Suppressor macrophage treated with lipopolysaccharide for 4 hours (primary cell): ENCODE results near the gene IVD.

Experiments
- DNase-seq: peaks from one replicate; pipeline ENCODE4 v3.0.0-alpha.2; 2020

Gene IVD

DNA sequence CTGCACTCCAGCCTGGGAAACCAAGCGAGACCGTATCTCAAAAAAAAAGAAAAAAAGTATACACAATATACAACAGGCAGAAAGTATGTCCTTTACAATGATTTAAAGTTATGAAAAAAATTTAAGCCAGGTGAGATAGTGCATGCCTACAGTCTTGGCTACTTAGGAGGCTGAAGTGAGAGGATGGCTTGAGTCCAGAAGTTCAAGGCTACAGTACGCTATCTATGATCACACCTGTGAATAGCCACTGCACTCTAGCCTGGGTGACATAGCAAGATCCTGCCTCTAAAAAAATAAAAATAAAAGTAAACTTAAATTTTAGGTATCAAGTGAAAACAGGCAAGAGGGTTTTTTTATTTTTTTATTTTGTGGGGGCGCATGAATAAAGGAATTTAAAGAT is 26.2 kb upstream of the IVD start:
- DNase-seq, result no peak

DNA sequence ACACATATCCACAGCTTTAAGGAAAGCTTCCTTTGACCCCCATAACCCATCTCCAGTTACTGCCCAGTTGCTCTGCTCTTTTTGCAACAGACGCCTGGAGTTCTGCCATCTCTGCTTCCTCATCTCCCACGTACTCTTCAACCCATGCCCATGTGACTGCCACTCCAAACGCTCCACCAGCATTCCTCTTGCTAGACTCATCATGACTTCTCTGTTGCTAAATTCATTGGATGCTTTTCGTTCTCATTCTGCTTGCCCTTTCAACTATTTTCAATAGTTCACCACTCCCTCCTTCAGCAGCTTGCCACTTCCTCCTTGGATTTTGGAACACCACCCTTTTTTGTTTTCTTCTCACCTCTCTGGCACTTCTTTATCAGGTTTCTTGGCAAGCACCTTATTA is 25.7 kb upstream of the IVD start:
- peak; percentile 87 for DNase-seq

DNA sequence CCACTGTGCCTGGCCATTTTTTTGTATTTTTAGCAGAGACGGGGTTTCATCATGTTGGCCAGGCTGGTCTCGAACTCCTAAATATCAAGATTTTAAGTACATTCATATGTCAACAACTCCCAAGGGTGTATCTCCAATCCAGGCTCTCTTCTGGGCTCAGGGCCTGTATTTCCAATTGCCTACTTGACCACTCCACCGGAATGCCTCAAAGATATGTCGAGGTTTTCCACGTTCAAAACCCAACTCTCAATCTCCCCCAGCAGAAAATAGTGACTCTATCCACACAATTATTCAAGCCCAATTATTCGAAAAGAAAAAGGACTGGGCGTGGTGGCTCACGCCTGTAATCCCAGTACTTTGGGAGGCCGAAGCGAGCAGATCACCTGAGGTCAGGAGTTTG is 25.0 kb upstream of the IVD start:
- no peak for DNase-seq

DNA sequence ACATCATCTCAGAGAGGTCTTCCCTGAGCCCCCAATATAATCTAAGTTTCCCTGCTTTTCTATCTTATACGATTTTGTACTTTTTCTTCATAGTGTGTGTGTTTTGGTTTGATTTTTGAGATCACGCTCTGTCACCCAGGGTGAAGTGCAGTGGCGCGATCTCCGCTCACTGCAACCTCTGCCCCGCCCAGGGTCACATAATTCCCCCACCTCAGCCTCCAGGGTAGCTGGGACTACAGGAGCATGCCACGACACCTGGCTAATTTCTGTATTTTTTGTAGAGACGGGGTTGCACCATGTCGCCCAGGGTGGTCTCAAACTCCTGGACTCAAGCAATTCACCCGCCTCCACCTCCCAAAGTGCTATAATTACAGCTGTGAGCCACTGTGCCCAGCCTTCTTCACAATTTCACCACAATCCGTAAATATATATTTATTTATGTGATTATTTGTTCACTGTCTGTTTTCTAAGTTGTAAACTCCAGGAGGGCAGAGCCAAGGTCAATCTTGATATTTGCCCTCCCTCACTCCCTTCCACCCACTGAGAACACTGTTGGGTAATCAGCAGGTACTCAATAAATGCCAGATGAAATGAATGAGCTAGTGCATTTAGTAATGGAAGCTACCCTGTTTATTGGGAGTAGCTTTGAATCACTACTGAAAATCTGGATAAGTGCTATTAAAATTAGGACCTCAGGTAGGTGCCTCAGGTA is 23.6 kb upstream of the IVD start:
- no peak for DNase-seq

DNA sequence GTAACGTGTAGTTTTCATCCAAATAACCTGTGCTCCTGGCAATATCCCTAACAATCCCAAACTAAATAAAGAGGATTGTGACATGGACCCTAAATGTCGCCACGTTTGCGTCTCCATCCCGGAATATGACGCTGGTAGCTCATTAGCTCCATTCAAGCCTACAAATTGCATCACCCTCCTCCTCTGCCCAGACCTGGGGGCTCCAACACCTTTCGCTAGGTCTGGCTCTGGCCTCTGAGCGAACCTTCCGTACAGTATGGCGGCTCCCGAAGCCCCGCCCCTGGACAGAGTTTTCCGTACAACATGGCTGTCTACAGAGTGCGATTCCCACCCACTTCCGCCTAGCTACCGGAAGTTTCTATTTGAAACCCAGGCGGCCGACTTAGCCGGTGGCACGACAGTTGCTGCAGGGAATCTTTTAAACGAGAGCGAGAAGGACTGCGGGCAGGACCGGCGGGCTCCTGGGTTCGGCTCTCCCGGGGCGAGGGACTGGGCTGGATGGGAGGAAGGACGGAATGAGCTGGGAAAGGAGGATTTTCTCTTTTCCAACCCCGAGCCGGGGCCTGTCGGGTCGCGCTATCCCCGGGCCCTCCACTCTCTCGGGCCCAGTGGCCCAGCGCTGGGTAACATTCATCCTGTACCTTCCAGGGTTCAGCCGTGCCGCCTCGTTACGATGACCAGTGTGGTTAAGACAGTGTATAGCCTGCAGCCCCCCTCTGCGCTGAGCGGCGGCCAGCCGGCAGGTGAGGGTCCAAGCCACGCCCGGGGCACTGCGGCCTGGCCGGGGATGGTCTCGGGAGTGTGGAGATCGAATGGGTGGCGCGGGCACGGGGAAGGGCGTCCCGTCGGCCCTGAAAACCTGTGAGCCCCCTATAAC is 22.8 kb upstream of the IVD start, which contains the start of gene KNSTRN:
Gene KNSTRN (plus strand): TSS at position 142 of the 877 bp plus-strand sequence. CDS start 115 bp downstream, at position 257.
- DNase-seq, result peak; percentile 95

DNA sequence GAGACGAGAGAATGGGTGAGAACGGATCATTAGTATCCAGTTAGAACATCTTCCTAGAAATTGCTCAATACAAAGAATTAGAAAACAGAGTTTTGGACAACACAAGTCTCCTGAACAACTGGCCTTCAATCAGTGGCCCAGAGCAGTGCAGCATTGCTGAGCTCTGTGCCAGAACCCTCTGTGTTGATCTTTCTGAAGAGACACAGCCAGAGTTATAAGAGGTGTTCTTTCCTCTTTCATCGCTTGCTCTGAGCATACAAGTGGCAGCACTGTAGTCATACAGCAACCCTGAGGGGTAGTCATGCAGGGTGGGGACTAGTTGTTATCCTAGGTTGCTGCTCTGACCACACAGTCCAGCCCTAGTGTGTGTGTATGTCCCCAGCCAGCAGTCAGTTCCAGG is 19.1 kb upstream of the IVD start:
- DNase-seq, result no peak

DNA sequence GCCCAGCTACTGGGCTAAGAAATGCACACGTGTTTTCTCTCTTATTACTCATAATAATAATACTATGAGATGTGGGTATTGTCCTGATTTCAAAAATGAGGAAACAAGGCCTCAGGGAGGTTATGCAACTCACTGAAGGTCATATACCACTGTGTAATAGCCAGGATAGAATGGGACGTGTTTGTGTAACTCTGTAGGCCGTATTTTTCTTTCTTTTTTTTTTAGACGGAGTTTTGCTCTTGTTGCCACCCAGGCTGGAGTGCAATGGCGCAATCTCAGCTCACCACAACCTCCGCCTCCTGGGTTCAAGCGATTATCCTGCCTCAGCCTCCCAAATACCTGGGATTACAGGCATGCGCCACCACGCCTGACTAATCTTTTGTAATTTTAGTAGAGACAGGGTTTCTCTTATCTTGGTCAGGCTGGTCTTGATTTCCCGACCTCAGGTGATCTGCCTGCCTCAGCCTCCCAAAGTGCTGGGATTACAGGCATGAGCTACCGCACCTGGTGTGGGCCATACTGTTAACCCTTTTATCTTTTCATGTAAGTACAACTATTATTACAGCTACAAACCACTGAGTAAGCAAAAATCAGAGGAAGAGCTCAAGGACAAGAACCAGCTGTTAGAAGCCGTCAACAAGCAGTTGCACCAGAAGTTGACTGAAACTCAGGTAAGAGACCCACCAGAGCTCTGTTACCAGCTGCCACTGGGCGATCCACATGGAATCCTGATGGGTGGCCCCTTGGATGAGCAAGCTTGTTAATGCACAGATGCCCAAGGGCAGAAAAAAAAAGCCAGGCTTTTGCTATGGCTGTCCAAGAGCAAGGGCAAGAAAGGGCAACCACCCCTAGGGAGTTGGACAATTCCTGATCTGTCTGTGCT is 16.4 kb upstream of the IVD start:
- peak; percentile 94 for DNase-seq

DNA sequence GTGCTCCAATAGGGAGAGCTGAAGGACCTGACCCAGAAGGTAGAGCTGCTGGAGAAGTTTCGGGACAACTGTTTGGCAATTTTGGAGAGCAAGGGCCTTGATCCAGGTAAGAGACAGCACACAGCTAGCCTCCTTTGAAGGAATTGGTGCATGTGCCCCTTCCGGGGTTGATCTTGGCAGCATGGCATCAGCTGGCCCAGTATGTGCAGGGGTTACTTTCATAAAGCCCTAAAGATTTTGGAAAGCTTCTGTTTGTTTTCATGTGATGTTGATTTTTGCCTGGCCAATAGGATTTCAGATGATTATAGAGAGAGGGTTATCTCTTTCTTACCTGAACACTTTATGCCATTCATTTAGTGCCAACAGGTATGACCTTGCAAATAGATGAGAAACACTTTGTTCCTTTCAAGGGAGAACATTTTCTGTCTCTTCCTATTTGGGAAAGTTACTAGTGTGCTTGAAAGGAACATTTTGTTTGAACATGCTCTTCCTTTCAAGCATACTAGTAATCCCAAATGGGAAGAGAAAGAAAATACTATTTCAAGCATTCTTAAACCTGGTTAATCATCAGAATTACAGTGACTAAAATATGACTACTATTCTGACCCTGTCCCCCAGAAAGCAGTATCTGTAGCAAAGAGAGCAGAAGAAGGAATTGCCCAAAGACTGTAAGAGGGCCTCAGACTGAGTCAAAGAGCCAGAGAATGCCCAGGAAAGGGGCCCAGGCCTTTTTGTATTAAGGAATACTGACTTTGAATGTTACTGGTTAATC is 15.6 kb upstream of the IVD start:
- DNase-seq, result no peak

DNA sequence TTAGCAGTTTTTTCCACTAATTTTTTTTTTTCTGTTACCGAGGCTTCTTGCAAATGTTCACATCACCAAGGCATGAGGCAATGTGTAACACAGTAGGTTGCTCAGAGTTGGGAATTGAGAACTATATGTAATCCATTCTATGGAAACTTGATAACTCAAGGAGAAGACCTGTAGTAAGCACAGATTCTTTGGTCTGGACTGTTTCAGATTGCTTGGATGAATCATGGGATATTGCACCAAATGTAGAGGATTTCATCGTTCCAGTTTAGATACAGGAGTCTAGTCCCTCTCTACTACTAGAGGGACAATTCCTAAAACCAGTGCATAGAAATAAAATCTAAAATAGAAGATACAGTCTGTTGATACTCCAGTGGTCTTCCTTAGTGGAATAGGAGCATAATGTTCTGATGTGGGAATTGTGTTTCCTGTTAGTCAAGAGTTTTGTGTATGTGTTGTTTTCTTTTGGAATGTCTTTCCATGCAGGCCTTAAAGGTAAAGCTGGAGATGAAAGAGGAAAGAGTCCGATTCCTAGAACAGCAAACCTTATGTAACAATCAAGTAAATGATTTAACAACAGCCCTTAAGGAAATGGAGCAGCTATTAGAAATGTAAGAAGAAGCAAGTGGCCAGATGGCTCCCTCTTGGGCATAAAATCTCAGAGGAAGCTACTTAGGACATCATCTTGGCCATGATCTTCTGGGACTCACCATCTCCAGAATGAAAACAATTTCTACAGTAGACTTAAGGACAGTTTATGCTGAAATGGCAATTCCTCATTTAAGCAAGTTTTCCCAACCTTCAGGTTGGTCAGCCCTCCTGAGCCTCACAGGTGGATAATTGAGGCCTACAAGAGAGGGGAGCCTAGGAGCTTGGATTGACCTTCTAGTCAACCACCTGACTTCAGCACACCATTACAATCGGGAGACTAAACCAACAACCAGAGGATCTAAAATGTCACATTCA is 12.3 kb upstream of the IVD start:
- DNase-seq, result no peak

DNA sequence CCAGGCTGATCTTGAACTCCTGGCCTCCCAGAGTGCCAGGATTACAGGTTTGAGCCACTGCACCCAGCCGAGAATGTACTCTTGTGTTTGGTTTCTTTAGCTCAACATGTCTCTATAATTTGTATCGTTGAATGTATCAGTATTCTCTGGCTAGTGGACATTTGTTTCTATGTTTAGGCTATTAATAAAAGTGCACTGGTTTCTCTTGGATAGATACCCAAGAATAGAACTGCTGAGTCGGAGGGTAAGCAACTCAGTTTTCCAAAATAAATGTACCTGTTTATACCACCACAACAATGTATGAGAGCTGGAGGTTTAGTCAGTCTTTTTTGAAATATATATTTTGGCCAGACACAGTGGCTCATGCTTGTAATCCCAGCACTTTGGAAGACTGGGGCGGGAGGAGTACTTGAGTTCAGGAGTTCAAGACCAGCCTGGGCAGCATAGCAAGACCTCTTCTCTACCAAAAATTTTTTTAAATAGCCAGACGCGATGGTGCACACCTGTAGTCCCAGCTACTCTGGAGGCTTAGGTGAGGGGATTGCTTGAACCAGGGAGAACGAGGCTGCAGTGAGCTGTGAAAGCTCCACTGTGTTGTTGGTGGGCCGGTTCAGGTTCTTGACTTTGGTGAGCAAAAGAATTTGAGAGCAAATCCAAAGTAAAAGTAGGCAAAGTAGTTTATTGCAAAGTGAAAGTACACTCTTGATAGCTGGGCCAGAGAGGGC is 7.7 kb upstream of the IVD start:
- no peak for DNase-seq

DNA sequence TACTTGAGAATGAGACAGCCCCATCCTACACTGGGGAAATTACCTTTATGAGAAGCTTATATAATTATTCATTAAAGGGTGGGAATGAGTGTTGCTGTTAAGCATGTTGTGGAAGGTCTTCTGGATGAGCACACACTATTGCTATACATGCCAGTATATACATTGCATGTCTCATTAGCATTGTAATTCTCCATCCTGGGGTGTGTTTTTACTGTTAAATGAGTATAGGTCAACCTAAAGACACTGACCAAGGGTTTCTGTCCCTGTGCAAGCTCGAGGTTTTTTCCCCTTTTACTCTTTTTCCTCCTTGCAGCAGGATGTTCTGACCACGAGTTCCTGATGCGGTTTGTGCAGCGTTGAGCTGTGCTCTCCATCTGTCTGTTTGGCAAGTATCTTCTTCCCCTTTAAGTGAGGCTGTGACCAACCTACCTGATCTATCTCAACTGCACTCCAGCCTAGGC is 7.2 kb upstream of the IVD start:
- DNase-seq, result peak; percentile 79

DNA sequence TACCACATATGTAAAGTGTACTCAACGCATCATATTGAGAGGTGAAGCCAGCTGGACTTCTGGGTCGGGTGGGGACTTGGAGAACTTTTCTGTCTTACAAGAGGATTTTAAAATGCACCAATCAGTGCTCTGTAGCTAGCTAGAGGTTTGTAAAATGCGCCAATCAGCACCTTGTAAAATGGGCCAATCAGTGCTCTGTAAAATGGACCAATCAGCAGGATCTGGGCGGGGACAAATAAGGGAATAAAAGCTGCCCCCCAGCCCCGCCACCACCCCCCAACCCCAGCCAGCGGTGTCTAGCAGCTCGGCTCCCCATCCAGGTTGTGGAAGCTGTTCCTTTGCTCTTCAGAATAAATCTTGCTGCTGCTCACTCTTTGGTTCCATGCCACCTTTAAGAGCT is 6.2 kb upstream of the IVD start:
- DNase-seq, result no peak

DNA sequence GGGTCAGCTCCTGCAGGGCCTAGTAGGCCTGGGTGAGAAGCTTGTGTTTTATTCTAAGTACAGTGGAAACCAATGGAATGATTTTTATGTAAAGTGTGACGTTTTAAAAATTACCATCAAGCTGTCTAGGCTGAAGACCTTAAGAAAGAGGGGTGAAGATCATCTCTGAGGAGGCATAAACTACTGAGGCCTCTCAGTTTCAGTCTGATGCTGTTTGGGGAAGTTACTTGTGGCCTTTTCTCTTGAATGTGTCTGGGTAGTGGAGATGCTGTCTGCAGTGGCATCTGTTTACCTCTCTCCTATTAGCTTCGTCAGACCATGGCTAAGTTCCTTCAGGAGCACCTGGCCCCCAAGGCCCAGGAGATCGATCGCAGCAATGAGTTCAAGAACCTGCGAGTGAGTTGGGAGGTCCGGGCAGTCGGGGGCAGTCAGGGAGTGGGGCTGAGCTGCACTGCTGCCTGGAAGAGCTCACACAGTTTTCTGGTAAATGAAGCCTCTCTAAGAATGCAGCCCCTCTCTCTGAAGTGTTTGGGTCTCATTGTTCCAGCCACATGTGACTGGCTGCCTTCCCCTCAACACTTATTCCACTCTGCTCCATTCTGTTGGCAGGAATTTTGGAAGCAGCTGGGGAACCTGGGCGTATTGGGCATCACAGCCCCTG is 1.9 kb downstream of the IVD start:
- DNase-seq, result peak; percentile 53

DNA sequence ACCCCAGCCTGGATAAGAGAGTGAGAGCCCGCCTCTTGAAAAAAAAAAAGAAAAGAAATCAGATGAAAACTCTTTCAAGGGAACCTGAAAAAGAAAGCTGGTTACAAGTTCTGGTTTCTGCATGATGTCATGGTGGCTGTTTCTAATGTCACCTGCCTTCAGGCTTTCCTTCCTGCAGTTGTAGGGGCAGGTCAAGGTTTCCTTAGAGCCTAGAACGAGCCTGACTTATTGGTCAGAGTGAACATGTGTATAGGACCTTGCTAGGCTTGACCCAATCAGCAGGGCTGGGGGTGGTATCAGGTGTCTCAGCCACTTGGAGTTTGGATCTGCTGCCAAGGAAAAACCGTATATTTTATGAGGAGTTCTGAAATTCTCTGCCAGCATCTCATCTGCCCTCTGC is 3.8 kb downstream of the IVD start:
- no peak for DNase-seq

DNA sequence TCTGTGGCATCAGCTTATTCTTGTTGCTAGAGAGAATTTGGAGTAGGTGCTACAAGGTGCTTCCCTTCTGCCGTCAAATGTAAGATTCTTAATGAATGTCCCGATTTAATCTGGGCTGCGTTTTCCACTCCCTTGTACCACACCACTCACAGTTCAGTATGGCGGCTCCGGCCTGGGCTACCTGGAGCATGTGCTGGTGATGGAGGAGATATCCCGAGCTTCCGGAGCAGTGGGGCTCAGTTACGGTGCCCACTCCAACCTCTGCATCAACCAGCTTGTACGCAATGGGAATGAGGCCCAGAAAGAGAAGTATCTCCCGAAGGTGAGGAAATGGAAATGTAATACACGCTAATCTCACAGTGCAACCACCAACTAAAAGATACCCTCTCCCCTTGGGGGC is 4.9 kb downstream of the IVD start:
- no peak for DNase-seq

DNA sequence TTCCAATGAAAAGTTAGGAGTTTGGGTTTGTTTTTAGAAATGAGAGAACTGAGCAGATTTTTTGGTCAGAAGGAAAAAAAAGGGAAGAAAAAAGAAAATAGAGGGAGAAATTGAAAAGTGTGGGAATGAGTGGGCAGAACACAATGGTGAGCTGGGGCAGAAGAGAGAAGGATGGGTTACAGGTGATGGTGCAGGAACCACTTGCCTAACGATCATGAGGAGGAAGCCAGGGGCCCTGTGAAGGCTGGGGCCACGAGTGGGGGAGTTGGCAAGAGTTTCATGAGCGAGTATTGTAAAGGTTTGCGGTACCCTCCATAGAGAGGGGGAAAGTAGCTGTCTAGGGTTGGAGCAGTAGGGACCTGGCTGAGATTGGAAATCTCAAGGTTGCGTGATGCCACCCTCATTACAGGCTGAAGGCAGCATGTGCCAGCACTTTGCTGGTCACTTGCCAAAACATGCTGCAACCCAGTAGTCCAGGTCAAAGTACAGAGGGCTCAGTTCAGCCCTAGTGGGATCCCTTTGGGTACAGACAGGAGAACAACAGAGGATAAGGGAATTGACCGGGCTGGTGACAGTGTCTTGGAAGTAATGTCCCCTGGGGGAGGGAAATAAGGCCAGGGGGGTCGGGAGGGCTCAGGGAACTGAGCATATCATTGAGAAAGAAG is 6.6 kb downstream of the IVD start:
- DNase-seq, result no peak

DNA sequence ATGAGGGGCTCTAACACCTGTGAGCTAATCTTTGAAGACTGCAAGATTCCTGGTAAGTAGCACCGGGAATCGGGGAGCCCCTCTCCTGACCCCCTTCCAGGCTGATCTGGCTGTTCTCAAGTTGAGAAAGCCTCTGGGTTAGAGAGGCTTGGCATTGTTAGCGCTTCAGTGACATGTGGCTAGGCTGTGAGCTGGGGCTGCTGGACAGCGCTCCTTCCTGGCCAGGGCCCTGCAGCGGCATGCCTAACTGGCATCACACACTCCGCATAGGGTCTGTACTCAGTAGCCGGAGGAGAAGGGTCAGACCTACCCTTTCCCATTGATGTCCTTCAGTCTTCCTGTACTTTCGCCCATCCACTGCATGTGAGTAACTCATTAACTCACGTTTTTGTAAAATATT is 7.4 kb downstream of the IVD start:
- DNase-seq, result no peak

DNA sequence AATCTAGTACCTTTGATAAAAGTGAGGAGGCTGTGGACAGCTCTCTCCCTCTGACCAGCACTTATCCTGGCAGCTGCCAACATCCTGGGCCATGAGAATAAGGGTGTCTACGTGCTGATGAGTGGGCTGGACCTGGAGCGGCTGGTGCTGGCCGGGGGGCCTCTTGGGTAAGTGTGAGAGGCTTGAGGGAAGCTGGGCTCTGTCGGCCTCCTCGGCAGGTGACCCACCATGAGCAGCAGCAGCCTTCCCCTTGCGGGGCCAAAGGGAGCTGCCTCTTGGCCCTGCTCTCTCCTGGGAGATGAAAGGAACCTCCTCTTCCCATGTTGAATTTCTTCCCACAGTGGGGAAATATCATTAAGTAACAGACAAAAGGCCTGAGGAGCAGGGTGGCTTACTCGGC is 9.2 kb downstream of the IVD start:
- no peak for DNase-seq

DNA sequence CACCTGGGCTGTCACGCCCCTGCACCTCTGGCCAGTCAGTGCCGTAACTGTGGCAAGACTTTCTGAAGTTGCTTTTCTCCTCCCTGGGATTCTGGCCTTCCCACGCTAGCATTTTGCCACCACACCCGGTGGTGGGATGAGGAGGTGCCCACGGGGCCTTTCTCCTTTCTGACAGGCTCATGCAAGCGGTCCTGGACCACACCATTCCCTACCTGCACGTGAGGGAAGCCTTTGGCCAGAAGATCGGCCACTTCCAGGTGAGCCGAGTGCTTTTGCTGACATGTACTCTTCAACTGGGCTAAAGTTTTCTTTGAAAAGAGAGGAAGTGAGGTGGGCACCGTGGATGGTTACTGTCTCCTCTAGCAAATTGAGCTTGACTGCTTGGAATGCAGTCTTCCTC is 9.6 kb downstream of the IVD start:
- DNase-seq, result no peak
